NCI-H1436 treated with DMSO at 0.1 percent for 48 hours (cell line): Measurements from ENCODE around the gene WDR54.
A peak's percentile ranks its signal among the peaks of the same experiment; 100 is the strongest.

Source experiments
- DNase-seq: peaks from one replicate; lab custom pipeline; 2025; lab: John Stamatoyannopoulos, UW

Gene WDR54, protein sequence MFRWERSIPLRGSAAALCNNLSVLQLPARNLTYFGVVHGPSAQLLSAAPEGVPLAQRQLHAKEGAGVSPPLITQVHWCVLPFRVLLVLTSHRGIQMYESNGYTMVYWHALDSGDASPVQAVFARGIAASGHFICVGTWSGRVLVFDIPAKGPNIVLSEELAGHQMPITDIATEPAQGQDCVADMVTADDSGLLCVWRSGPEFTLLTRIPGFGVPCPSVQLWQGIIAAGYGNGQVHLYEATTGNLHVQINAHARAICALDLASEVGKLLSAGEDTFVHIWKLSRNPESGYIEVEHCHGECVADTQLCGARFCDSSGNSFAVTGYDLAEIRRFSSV

DNA sequence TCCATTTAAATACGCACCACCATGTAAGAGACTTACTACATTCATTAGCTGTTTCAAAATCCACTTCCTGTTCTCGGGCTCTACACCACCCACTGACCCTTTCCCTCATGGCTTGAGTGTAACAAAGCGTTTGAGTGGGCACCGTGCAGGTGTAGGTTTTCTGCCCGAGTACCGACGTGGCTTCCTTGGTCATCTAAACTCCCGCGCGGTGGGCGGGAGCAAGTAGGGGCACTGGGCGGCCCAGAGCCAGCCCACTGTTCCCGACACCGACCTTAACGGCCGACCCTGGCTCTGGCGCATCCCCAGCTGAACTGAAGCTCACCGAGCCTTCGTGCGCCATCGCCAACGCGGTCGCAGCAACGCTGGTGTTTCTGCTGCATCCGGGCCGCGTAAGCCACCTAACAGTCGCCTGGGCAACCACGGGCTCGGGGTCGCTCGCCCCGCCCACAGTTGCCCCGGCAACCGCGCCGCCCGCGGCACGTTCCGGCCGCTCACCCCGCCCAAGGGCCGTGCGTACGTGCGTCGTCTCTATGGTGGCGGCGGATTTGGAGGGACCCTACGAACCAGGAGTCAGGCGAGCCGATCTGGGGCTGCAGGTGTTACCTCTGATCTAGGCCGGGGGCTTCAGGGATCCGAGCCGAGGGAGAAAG lies at the start of gene WDR54, which contains the start of gene C2orf81:
Gene WDR54 (plus strand): TSS at position 510 of the 650 bp plus-strand sequence. CDS start 424 bp downstream, outside the sequence.
Gene C2orf81 (minus strand): TSS at position 399 of the 650 bp plus-strand sequence. CDS start 59 bp downstream, at position 340.
- DNase-seq: peak; percentile 60

DNA sequence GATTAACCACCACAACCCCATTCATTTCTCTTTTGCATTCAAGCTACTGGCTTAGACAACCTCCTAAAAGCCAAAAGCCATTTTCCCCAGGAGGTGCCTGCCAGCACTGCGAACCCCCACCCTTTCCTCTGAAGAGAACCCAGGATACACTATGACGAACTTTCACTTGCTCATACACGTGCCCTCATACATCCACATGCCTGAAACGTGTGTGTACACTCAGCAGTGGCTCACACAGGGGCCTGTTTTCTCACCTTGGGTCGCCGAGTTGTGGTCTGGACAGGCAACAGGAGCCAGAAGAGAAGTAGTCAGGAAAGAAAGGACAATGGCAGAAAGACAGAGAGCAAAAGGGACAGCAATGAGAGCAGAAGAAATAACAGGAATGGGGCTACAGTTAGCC lies 48.9 kb upstream of the WDR54 start:
- DNase-seq: no peak

DNA sequence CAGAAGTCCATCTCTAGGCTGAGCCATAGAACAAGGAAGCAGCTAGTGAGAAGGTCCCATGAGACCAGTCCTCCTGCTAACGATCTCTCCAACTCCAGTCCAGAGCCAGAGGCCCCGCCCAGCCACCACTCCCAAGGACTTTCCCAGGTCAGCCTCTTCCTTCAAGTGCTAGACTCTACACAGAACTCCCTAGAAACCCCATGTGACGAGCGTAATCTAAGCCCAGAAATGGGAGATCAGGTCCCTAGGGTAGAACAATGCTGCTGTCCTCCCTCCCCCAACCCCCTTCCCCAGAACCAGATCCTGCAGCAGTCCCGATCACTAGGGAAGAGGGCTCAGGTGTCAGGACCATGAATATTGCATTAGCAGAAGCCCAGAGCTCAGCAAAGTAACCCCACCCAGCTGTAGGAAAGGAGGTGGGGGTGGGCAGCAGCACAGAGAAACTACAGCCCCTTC lies 48.3 kb upstream of the WDR54 start:
- peak; percentile 78 for DNase-seq

DNA sequence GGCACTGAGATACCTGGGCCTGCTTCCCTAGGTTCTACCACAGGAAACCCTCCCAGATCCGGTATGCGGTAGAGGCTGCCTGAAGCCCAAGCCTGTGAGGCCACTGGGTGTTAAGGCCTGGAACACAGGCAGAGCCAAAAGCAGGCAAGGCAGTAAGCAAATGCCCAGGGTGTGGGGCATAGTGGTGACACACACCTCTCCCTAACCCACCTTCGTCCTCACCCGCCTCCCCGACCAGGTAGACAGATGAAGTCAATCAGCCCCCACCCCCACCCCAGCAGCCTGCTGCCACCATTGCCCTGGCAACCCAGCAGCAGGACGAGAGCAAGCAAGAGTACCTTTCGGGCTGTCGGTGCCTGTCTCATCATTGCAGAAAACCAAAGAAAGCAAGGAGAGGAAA lies 47.5 kb upstream of the WDR54 start:
- DNase-seq: no peak

DNA sequence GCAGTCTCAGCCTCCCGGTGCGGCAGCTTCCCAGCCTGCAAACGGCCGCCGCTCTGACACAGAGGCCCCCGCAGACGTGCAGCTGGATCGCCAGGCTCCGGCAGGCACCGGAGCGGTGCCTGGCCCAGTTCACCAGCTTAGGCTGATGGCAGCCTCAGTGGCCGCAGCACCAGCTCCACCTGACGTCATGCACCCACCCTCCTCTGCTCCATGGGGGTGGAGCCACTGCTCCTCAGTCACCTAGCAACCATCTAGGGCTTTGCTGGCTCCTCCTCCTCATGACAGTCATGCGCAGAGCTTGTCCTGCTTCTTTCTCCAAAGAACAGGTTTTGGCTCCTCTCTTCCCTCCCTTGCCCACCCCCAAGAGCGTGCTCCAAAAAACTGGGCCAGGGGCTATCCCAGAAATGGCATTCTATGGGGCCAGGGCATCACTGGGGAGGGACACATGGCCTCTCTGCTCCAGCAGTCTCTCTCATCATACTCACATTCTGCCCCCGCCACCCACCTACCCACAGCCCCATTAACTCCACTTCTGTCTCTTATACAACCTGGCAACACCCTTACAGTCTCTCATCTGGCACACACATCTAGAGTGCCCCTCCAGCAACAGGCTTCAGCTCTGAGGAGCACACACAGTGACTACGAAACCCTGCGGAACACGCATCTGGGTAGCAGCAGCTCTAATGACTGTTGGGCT lies 46.9 kb upstream of the WDR54 start:
- peak; percentile 64 for DNase-seq

DNA sequence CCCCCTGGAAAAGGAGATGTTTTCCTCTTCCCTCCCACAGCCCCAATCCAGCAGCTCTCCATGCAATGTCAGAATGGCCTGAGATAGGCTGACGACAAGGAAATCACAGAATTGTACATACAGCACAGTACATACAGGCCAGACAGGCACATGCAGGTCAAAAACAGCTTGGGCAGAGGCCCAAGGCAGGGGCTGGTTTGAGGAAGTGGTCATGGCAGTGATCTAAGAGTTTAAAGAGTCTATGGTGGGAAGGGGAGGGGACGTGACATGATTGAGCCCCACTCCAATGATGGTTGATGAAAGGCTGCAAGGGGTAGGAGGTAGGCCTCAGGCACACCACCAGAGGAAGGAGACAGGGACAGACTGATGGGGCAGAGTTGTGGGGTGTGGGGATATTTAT lies 45.7 kb upstream of the WDR54 start:
- no peak for DNase-seq

DNA sequence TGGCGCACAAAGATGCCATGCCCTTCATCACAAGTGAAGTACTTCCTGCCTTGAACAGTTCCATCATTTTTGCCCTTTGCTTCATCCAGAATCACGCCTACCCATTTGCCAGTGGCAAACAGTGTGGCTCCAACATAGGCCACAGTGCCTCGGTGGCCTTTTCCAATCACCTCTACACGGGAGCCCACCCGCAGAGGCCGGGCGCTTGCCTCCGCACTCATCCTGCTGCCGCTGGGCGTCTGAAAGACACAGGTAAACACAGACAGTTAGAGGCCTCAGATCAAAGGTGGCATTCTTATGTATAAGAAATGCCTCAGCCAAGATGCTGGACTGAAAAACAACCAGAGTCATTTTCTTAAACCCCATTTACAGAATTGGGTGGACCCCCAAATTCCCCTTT lies 43.5 kb upstream of the WDR54 start:
- no peak for DNase-seq

DNA sequence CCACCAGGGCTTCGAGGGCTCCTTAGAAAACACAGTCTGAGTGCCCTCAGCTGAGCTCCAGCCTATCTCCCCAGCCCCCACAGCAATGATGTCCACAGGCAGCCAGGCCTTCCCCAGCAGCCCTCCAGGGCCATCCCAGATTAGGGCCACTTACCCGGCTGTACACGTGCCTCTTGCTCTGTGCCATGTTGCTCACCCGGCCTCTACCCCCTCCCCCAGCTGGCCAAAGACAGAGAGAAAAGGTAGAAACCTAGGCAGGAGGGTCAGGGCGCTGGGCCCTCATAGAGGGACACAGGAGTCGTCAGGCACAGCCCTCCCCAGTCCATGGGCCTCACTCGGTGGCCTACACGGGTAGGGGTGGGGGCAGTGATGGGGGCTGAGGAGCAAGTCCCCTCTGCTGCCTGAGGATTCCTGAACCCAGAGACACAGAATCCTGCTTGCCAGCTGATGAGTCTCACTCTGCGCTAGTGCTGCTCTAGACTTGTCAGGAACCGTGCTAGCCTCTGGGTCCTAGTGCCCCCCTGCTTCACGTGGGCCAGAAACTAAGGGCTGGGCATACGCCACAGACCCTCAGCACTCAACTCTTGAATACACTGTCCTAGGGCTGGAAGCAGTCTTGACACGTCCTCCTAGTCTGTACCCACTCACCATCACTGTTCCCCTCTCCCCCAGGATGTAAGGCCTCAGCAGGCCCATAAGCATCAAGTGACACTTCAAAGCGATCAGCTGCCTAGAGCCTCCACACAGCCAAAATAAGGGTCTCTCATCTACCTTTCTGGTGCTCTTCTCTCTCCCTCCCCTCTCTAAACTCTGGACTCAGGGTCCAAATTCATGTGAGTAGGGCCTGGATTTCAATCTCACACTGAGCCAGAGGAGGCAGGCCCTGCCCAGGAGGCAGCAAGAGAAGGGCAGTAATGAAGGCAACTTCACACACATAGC lies 41.4 kb upstream of the WDR54 start, which contains the start of gene DCTN1:
Gene DCTN1 (minus strand): TSS at position 461 of the 939 bp plus-strand sequence. CDS start 274 bp downstream, at position 187.
- no peak for DNase-seq

DNA sequence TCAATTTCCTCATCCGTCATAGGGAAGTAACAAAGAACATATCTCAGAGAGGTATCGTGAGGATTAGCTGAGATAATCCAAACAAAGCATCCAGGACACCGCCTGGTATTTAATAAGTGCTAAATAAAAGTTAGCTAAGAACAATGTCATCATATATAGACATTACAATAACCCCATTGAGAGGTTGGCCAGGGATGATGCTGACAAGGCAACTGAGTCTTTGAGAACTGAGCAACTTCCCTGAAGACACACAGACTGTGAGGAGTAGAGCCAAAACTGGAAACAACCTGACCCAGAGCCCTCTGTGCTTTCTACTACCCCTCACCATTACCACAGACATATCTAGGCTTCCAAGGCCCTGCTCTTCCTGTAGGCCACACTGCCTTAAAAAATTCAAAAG lies 39.8 kb upstream of the WDR54 start:
- no peak for DNase-seq

DNA sequence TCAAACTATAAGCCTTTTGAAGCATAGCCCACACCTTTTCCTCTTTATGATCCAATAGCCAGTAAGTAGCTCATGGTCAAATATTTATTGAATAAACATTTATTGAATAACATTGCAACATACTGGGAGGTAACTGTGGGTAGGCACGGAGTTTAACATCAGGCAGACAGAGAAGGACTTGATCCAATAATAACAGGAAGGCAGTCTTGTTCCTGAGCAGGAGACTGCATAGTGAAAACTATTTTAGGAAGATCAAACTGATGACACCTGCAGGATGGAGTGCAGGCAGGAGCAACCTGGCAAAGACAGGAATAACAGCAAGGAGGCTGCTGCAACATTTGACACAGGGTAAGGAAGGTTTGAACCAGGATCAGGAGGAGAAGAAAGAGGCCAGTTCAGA lies 38.3 kb upstream of the WDR54 start:
- no peak for DNase-seq

DNA sequence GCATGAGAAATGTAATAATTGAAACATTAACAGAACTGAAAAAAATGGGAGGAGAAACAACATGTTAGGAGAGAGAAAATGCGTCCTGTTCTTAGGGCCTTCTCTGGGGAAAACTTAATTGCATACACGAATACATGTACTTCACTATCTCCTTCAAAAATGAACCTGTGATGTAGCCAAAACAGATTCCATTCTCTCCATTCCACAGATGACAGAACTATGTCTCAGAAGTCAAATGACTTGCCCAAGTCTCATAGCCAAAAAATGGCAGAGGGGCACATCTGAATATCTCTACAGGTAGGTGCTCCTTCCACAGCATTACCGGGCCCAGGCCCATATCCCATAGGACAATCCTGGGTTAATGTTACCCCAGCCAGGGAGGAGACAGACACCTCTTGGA lies 37.5 kb upstream of the WDR54 start:
- no peak for DNase-seq

DNA sequence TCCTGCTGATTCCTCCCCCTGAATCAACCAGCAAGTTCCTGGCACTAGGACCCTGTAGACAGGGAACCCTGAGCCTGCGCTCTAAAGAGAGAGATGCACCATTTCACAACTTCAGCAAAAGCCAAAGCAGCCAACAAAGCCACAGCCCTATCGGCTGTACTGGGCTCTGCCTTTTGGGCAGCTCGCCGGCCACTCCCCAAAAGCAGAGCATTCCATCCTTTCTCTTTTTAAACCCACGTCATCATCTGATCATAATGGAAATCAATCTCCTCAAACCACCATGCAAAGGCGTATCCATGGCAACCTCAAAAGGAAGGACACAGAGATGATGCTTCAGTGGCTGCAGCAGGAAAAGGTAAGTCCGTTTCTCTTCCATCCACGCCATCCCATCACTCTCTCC lies 36.1 kb upstream of the WDR54 start:
- no peak for DNase-seq

DNA sequence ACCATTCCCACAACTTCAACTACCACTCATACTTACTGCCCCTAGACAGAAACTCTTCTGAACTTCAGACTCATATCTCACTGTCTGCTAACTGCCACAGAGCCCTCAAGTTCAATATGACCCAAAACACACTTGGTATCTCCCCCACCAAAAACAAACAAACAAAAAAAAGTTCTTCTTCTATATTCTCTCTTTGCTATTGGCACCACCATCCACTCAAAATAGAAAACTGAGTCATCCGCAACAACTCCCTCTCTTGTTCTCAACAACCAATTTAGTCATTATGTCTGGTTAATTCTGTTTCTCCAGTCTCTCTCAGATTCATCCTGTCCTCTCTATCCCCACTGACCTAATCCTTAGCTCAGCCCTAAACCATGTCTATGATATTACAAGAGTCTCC lies 34.2 kb upstream of the WDR54 start:
- DNase-seq: no peak

DNA sequence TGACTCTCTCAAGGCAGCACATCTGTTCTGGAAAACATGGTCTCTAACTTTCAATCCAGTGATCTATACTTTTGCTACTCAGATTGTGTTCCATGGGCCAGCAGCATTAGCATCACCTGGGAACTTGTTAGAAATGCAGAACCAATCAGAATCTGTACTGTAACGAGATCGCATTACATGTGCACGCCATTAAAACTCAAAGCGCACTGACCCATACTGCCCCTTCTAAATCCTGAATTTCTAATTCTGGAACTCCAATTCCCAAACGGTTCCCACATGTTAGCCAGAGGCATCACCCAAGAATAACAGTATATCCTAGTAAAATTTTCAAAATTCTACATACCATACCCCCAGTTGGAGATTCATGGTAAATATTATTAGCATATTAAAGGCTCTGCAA lies 30.9 kb upstream of the WDR54 start:
- no peak for DNase-seq

DNA sequence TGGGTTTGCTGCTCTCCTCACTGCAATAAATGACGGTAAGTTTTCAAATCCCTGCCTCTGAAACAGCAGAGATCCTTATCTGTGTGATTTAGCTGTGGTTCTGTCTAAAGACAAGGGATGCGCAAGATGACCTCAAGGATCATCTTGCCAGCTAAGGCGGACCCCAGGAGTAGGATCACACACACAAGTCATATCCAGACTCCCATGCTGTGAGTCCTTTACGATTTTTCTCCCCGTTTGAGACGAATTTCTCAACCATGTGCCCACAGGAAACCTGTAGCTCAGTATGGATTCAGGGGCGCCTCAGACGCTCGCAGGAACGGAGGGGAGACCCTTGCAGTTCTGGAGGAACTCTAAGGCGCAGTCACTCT lies 30.3 kb upstream of the WDR54 start:
- no peak for DNase-seq

DNA sequence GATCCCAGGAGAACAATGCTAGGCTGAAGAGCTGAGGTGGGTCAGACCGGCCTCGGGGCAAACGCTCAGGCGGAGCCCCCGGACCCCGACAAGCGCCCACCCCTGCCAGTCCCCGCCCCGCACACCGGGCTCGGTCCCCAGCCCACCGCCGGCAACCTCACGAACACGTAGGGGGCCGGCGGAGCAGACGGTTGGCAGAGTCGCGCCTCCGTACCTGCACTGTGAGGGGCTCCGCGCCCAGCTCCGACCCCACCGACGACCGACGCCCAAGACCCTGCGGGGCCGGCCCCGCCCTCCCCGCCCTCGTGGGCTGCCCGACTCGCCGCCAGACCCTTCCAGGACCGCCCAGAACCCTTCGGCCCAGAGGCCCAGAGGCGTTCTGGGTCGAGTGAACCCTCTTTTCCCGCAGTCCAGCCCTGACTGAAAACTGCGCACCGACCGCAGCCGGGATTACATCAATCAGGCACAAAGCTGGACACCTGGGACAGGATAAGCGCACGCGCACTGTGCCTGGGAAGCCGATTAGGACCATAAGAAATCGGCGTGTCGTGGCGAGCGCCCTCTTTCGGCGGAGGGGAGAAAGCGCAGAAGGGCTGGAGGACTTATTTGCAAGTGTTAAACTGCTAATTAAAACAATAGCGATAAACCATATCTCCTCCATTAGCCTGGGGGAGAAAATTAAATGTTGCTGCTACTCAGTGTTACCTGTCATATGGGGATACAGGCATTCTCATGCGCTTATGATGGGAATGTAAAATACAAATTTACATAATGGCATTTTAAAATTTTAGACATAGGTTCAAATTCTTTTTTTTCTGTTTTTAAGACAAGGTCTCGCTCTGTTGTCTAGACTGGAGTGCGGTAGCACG lies 29.7 kb upstream of the WDR54 start:
- peak; percentile 71 for DNase-seq

DNA sequence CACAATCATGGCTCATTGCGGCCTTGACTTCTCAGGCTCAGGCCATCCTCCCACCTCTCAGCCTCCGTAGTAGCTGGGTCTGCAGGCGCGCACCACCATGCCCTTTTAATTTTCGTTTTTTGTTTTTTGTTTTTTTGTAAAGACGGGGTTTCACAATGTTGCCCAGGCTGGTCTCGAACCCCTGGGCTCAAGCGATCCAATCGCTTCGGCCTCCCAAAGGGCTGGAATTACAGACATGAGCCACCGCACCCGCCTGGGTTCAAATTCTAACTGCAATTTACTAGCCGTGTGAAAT lies 29.1 kb upstream of the WDR54 start:
- no peak for DNase-seq

DNA sequence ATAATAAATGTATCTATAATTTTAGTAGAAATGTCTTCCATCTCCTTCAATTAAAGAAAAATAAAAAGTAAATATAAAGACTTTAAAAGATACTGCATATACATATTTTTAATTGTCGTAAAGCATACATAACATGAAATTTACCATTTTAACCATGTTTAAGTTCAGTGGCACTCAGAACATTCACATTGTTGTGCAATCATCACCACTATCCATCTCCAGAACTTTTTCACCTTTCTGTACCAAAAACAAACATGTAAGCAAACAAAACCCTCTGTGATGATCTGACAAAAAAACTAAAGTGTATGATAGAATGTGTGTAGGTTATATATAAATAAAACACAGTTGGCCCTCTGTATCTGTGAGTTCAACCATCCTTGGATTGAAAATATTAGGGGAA lies 28.0 kb upstream of the WDR54 start:
- DNase-seq: no peak

DNA sequence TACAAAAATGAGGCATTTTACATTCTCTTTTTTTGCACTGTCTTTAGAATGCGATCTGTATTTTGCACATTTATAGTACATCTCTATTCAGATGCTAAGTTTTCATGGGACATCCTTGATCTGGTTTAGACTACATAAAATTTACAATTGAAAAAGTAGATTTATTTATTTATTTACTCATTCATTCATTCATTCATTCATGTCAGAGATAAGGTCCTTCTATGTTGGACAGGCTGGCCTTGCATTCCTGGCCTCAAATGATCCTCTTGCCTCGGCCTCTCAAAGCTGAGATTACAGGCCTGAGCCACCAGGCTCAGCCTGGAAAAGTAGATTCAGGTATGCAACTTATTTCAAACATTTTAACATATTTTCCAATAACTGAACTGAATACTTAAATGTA lies 25.4 kb upstream of the WDR54 start:
- DNase-seq: no peak

DNA sequence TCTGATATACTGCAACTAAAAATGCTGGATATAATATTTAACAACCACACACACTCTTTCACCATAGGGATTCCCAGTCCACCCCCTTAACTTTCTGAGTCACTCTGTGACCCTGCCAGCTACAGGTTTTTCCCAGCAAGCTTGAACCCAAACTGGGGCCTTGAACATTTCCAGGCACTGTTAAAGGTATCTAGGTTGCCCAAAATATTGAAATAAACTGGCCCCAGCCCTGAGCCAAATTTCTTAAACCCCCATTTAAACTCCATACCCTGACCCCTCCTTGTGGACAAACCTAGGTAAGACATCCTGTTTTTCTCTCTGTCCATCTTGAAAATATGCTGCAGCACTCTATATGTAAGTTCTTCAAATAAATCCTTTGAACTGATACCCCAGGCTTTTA lies 21.7 kb upstream of the WDR54 start:
- no peak for DNase-seq

DNA sequence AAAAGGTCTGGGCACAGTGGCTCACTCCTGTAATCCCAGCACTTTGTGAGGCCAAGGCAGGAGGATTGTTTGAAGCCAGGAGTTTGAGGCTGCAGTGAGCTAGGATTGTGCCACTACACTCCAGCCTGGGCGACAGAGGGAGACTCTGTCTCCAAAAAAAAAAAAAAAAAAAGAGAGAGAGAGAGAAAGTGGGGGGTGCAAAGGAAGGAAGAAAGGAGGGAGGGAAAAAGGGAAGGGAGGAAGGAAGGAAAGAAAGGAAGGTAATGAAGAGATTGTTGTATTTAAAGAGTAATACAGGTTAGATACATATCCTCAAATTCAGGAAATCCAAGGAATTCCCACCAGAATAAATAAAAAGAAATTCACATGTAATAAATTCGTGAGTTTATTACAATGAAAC lies 19.6 kb upstream of the WDR54 start:
- no peak for DNase-seq
